ENCODE data around the gene PALD1.

- TF ChIP-seq CTCF (IDR thresholded peaks at IDR 0.05), result no peak
- TF ChIP-seq POLR2A (IDR thresholded peaks at IDR 0.05), result no peak
Observed at GRCh38 chr10:70455213-70455630, 23.3 kb upstream of the PALD1 start.

Data from lower leg skin (tissue), 3 donors.